HCT116 (cell line): ENCODE data around the gene RAB37. TPM values are rescaled to one million over a fixed set of nuclear protein-coding genes. Genes with fewer than 3 reads are reported as not detected.

Source experiments
- ATAC-seq: fragments of 200-7000 bp; cut with Tn5 transposase; 2 replicates; pipeline ENCODE4 v1.9.1; 2020; ENCODE audit warnings: mild to moderate bottlenecking, moderate library complexity
- BruUV-seq: library from RNA; stranded (reverse); fragments of 400-500 nt; replicated peaks from 2 replicates; lab custom pipeline; 2021; lab: Mats Ljungman, UMichigan
- CTCF ChIA-PET: fragments of 300-600 bp; sonication (Branson Sonifier 250); formaldehyde crosslinking; loops from one replicate; lab custom pipeline; 2021; ENCODE audit warnings: antibody characterized with exemption; lab: Charles Lee
- POLR2A ChIA-PET: fragments of 300-600, 350-600 bp; sonication (Branson Sonifier 250); formaldehyde crosslinking; loops from one replicate; lab custom pipeline; 2021; ENCODE audit warnings: antibody characterized with exemption; lab: Charles Lee
- RAD21 ChIA-PET, 2 experiments: fragments of 300-600 bp; sonication (Branson Sonifier 250); formaldehyde crosslinking; loops; one replicate each; lab custom pipeline; 2023; ENCODE audit warnings: low total read pairs in 2 of 2; ENCODE audit not compliant: uncharacterized antibody in 2 of 2, unreplicated experiment in 2 of 2, low non-redundant PET in 1 of 2; lab: Charles Lee
- DNase-seq: peaks from one replicate; pipeline ENCODE4 v3.0.0-alpha.2; 2010; ENCODE audit warnings: low read depth, low spot score
- H2AFZ ChIP-seq: fragments of 200-600 bp; shearing (Covaris generic), sonication (generic); 2 replicates; pipeline ENCODE4 v1.6.1; 2017; ENCODE audit warnings: low read depth, mixed run types, mixed read lengths, antibody characterized with exemption, low read length; ENCODE audit not compliant: poor library complexity, severe bottlenecking
- H3K27ac ChIP-seq: 2 replicates; pipeline ENCODE4 v1.5.1; 2012; ENCODE audit warnings: low read depth, low read length
- H3K27me3 ChIP-seq: fragments of 200-600 bp; sonication (generic); 2 replicates; pipeline ENCODE4 v1.6.1; 2016; ENCODE audit warnings: mixed run types, low read length, mixed read lengths; ENCODE audit not compliant: insufficient read depth
- H3K36me3 ChIP-seq, 2 experiments: fragments of 200-500 bp in 1 of 2; fragments of 200-600 bp in 1 of 2; sonication (Bioruptor generic) in 1 of 2; sonication (generic) in 1 of 2; 2 replicates each; pipeline versions ENCODE4 v1.5.1 to v1.6.1; 2014 to 2016; ENCODE audit warnings: low read length in 2 of 2, inconsistent platforms in 1 of 2, mixed read lengths in 1 of 2, mixed run types in 1 of 2; ENCODE audit not compliant: insufficient read depth in 2 of 2, control insufficient read depth in 1 of 2
- H3K4me1 ChIP-seq, 2 experiments: fragments of 200-600 bp in 1 of 2; sonication (generic) in 1 of 2; 2 replicates each; pipeline versions ENCODE4 v1.5.1 to v1.6.1; 2012 to 2017; ENCODE audit warnings: low read length in 2 of 2, inconsistent platforms in 1 of 2, mild to moderate bottlenecking in 1 of 2, mixed read lengths in 1 of 2, mixed run types in 1 of 2, moderate library complexity in 1 of 2; ENCODE audit not compliant: insufficient read depth in 2 of 2, control insufficient read depth in 1 of 2
- H3K4me2 ChIP-seq: fragments of 200-600 bp; sonication (generic); 2 replicates; pipeline ENCODE4 v1.6.1; 2017; ENCODE audit warnings: mixed run types, low read length, mixed read lengths
- H3K4me3 ChIP-seq, 2 experiments: fragments of 200-600 bp in 1 of 2; sonication (generic) in 1 of 2; replicated peaks in 1 of 2; 2 replicates each; pipeline ENCODE4 v1.5.1; 2011 to 2016; ENCODE audit warnings: low read length in 2 of 2, control low read depth in 1 of 2, low read depth in 1 of 2, mild to moderate bottlenecking in 1 of 2, mixed read lengths in 1 of 2, mixed run types in 1 of 2
- H3K79me2 ChIP-seq: fragments of 200-600 bp; sonication (generic); 2 replicates; pipeline ENCODE4 v1.6.1; 2017; ENCODE audit warnings: mild to moderate bottlenecking, mixed run types, low read length, moderate library complexity, mixed read lengths; ENCODE audit not compliant: insufficient read depth
- H3K9ac ChIP-seq: fragments of 200-600 bp; sonication (generic); 2 replicates; pipeline ENCODE4 v1.6.1; 2016; ENCODE audit warnings: low read length, mixed read lengths
- H3K9me2 ChIP-seq: fragments of 200-600 bp; sonication (generic), shearing (Covaris generic); 2 replicates; pipeline ENCODE4 v1.6.1; 2017; ENCODE audit warnings: mixed run types, mild to moderate bottlenecking, moderate library complexity; ENCODE audit not compliant: insufficient read depth
- H3K9me3 ChIP-seq, 2 experiments: fragments of 200-500 bp in 1 of 2; fragments of 200-600 bp in 1 of 2; sonication (Bioruptor generic) in 1 of 2; sonication (generic) in 1 of 2; 2 replicates each; pipeline ENCODE4 v1.6.1; 2014 to 2017; ENCODE audit warnings: low read length in 2 of 2, mixed read lengths in 2 of 2, inconsistent platforms in 1 of 2, low read depth in 1 of 2, mild to moderate bottlenecking in 1 of 2, mixed run types in 1 of 2, moderate library complexity in 1 of 2; ENCODE audit not compliant: control insufficient read depth in 1 of 2, insufficient read depth in 1 of 2
- H4K20me1 ChIP-seq: fragments of 200-600 bp; sonication (generic), shearing (Covaris generic); 2 replicates; pipeline ENCODE4 v1.6.1; 2017; ENCODE audit warnings: mixed run types, mild to moderate bottlenecking, moderate library complexity; ENCODE audit not compliant: insufficient read depth
- ATF3 ChIP-seq: IDR thresholded peaks from 2 replicates; pipeline ENCODE4 v1.6.1; 2012
- CEBPB ChIP-seq: IDR thresholded peaks from 2 replicates; pipeline ENCODE4 v1.6.1; 2012; ENCODE audit warnings: low read depth
- CTCF ChIP-seq, 3 experiments: fragments of 200-600 bp in 1 of 3; sonication (generic) in 1 of 3; IDR thresholded peaks in 2 of 3; conservative IDR thresholded peaks in 1 of 3; 2 replicates each; pipeline ENCODE4 v1.5.1; 2012 to 2017; ENCODE audit warnings: low read depth in 2 of 3, low read length in 2 of 3, antibody characterized with exemption in 1 of 3, borderline replicate concordance in 1 of 3, control low read depth in 1 of 3, mild to moderate bottlenecking in 1 of 3, mixed read lengths in 1 of 3, mixed run types in 1 of 3, moderate library complexity in 1 of 3; ENCODE audit not compliant: insufficient read depth in 1 of 3
- EZH2 ChIP-seq: fragments of 200-600 bp; sonication (generic); IDR thresholded peaks from 2 replicates; pipeline ENCODE4 v1.6.1; 2017; ENCODE audit warnings: antibody characterized with exemption, mixed run types
- RAD21 ChIP-seq: IDR thresholded peaks from 2 replicates; pipeline ENCODE4 v1.6.1; 2012; ENCODE audit warnings: low read depth, mild to moderate bottlenecking
- REST ChIP-seq: IDR thresholded peaks from 2 replicates; pipeline ENCODE4 v1.6.1; 2012; ENCODE audit warnings: low read depth
- SRF ChIP-seq: IDR thresholded peaks from 2 replicates; pipeline ENCODE4 v1.6.1; 2012; ENCODE audit warnings: low read depth
- TCF7L2 ChIP-seq: IDR thresholded peaks from 2 replicates; pipeline ENCODE4 v1.7.0; 2011; ENCODE audit warnings: borderline replicate concordance, inconsistent platforms; ENCODE audit not compliant: insufficient read depth, insufficient read length; ENCODE audit errors: extremely low read depth
- intact Hi-C: fragments of 100-400 bp; cut with micrococcal nuclease; formaldehyde crosslinking; loops from 2 replicates; pipeline ENCODE4 v1.10.0; 2022
- total RNA-seq: library from RNA; stranded (reverse); gene quantifications from one replicate; pipeline ENCODE4 v1.2.1, GENCODE V29; 2021; ENCODE audit not compliant: unreplicated experiment

Gene RAB37
- total RNA-seq, 1 experiment from 2014 or later = 8.2 TPM

GRCh38 chr17:74764751-74765286, 27.8 kb downstream of the RAB37 start:
- Histone ChIP-seq H3K79me2 (peaks cover 18% of the 10 kb centered on the region), H3K36me3 (peaks cover 5 to 7% of the 10 kb centered on the region in 2 experiments; a peak in 2 of 4 replicates), H2AFZ (no peak overlapping the region), H3K9me3 (no peaks in the 10 kb centered on the region), H3K9ac (no peak overlapping the region), H3K4me3 (no peak overlapping the region), H3K27me3 (no peaks in the 10 kb centered on the region), H3K9me2 (no peaks in the 10 kb centered on the region), H3K4me2 (no peak overlapping the region), H3K4me1 (peaks cover 15 to 38% of the 10 kb centered on the region in 2 experiments), H4K20me1 (no peaks in the 10 kb centered on the region), H3K27ac (no peak overlapping the region)
- intact Hi-C loops = no loop called here
- no peak for TF ChIP-seq SRF
- no peak for TF ChIP-seq CTCF (IDR thresholded peaks at IDR 0.05 in 2 of 3, conservative IDR thresholded peaks at IDR 0.05 in 1 of 3; ENCODE audit: borderline replicate concordance in 1 of 3, insufficient read depth in 1 of 3, low read depth in 2 of 3, low read length in 2 of 3)
- no peak for TF ChIP-seq EZH2
- no peak for TF ChIP-seq ATF3
- TF ChIP-seq CEBPB = no peak
- TF ChIP-seq RAD21 = no peak
- no peak for TF ChIP-seq REST
- no peak for TF ChIP-seq TCF7L2
- no TSS peak for BruUV-seq
- RAD21 ChIA-PET = no interaction called here
- CTCF ChIA-PET = no interaction called here
- no peak for DNase-seq
- POLR2A ChIA-PET = no interaction called here
- ATAC-seq = no peak
